Colon (tissue), 2 donors: ENCODE measurements around the gene DYNC2LI1.

ENCODE experiments used
- FAIRE-seq: peaks from 2 replicates; lab custom pipeline; 2012; peaks lifted over from hg19 to GRCh38; lab: Jason Lieb, UNC
- donor health status: control.
- donor health status: control.

DYNC2LI1 gene

GRCh38 chr2:43818761-43819160 lies 44.9 kb downstream of the DYNC2LI1 start:
- peak; percentile 80 for FAIRE-seq

GRCh38 chr2:43819491-43820163 lies 45.8 kb downstream of the DYNC2LI1 start:
- FAIRE-seq, result peak; percentile 31

GRCh38 chr2:43822839-43823238 lies 49.0 kb downstream of the DYNC2LI1 start:
- no peak for FAIRE-seq

GRCh38 chr2:43823751-43824150 lies 49.9 kb downstream of the DYNC2LI1 start:
- no peak for FAIRE-seq

- FAIRE-seq, result no peak
These were observed 50.7 kb downstream of the DYNC2LI1 start for GRCh38 chr2:43824512-43824911.

- FAIRE-seq, result no peak
These were observed 51.2 kb downstream of the DYNC2LI1 start for GRCh38 chr2:43824951-43825493.

- FAIRE-seq, result no peak
These were observed 52.0 kb downstream of the DYNC2LI1 start for GRCh38 chr2:43825841-43826240.

- FAIRE-seq, result no peak
These were observed 52.7 kb downstream of the DYNC2LI1 start for GRCh38 chr2:43826305-43827250.

- no peak for FAIRE-seq
These were observed 57.9 kb downstream of the DYNC2LI1 start for GRCh38 chr2:43831543-43832294.

GRCh38 chr2:43832457-43832856 lies 58.6 kb downstream of the DYNC2LI1 start:
- no peak for FAIRE-seq

- FAIRE-seq, result no peak
These were observed 63.2 kb downstream of the DYNC2LI1 start for GRCh38 chr2:43837033-43837432.

- FAIRE-seq, result no peak
These were observed 64.2 kb downstream of the DYNC2LI1 start for GRCh38 chr2:43837831-43838559.

GRCh38 chr2:43838560-43839267 lies 64.9 kb downstream of the DYNC2LI1 start, which contains the start of the genes ABCG5 and ABCG8:
Gene ABCG5, minus strand, starts transcription at chr2:43838839. Its CDS starts 160 bp downstream, at chr2:43838679.
Gene ABCG8, plus strand, starts transcription at chr2:43838971. Its CDS starts 83 bp downstream, at chr2:43839054.
- FAIRE-seq, result no peak

GRCh38 chr2:43839776-43840564 lies 66.1 kb downstream of the DYNC2LI1 start:
- no peak for FAIRE-seq

- FAIRE-seq, result no peak
These were observed 67.1 kb downstream of the DYNC2LI1 start for GRCh38 chr2:43840965-43841364.

GRCh38 chr2:43841949-43842865 lies 68.4 kb downstream of the DYNC2LI1 start:
- FAIRE-seq, result no peak

- no peak for FAIRE-seq
These were observed 69.0 kb downstream of the DYNC2LI1 start for GRCh38 chr2:43842866-43843226.

- no peak for FAIRE-seq
These were observed 71.3 kb downstream of the DYNC2LI1 start for GRCh38 chr2:43845181-43845580.
